IPS-18a (cell line): ENCODE results near the gene ZBTB45.
A peak's percentile ranks its signal among the peaks of the same experiment; 100 is the strongest.
"Not testable (repeated sequence)": the region's sequence is repeated elsewhere in the genome, so short reads cannot be mapped to it uniquely, and the experiment has no call there.

Experiments
- H3K27ac ChIP-seq: one replicate; pipeline ENCODE4 v1.5.1; 2013; ENCODE audit warnings: low read length
- H3K27me3 ChIP-seq: one replicate; pipeline ENCODE4 v1.6.1; 2013; ENCODE audit warnings: mild to moderate bottlenecking, low read length; ENCODE audit not compliant: control insufficient read depth, insufficient read depth
- H3K36me3 ChIP-seq: one replicate; pipeline ENCODE4 v1.6.1; 2013; ENCODE audit warnings: low read depth, low read length; ENCODE audit not compliant: control insufficient read depth
- H3K4me1 ChIP-seq: one replicate; pipeline ENCODE4 v1.6.1; 2013; ENCODE audit warnings: low read depth, low read length; ENCODE audit not compliant: control insufficient read depth
- H3K4me3 ChIP-seq: one replicate; pipeline ENCODE4 v1.5.1; 2013; ENCODE audit warnings: low read length
- H3K9ac ChIP-seq: one replicate; pipeline ENCODE4 v1.6.1; 2013; ENCODE audit warnings: mild to moderate bottlenecking, low read length, moderate library complexity
- H3K9me3 ChIP-seq: one replicate; pipeline ENCODE4 v1.6.1; 2013; ENCODE audit warnings: low read depth, low read length; ENCODE audit not compliant: control insufficient read depth

Gene ZBTB45

DNA sequence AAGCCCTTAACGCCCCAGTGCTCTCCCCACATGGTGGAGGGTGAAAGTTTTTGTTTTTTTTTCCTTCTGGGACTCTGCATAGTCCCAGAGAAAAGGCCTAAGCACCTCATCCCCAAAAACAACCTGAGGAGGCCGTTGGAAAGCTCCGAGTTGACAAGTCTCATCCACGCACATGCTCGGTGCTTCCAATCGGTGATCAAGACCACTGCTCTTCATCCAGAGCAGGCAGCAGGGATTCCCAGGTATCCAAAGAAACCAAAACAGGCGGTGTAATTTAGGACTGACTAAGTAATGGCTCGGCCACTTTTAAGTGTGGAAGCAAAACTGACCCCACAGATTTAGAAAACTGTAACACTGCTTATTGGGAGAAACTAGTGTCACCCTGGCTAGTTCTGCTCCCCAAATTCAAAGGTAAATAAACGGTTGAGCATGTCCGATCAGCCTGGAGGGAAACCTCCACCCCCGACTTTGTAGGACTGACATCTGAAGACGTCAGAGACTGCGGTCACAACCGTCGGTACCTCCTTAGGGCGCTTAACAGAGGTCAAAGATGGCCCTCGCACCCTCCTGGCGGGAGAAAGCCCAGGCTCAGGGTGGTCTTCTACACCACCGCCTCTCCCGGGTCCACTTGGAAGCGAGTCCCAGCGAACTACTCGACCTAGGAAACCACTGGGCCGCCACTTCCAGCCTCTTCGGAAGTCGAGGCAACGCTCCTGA lies 44.5 kb downstream of the ZBTB45 start:
- peak overlapping the region; percentile 78 for H3K4me3 ChIP-seq
- H3K9me3 ChIP-seq: no peaks in the 10 kb centered on the region
- H3K4me1 ChIP-seq: peaks cover 6% of the 10 kb centered on the region
- H3K27me3 ChIP-seq: no peaks in the 10 kb centered on the region
- peaks cover 5% of the 10 kb centered on the region for H3K36me3 ChIP-seq
- peak overlapping the region; percentile 64 for H3K9ac ChIP-seq
- H3K27ac ChIP-seq: peak overlapping the region; percentile 62

DNA sequence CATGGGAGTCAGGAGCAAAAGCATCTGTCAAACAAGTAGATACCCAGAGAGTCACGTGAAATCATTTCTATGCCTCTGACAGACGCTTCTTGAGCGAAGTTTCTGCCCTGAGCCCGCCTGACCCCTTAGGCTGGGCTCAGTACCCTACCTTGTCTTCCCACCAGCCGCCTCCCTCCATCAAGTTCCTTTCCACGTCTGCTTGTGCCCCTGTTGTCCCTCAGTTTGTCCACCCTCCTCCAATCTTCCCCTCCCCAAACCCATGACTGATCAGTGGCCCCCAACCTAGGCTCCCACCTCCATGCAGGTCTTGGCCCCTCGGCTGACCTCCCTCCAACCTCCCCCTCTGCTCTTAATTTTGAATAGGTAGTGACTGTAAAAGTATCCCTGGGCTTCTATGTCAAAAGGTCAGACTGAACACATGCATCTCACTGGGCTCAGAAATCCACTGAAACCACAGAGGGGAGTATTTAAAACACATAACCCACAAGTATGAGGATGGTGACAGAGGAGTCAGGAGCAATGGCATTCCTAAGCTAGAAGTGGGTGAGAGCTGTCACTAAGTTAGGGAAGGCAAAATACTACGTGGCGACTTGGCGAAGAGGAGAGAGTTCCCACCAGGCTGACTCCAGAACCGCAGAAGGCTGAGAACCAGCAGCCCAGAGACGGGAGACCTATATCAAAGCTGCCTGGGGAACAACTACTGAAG lies 45.2 kb downstream of the ZBTB45 start:
- H3K36me3 ChIP-seq: peaks cover 5% of the 10 kb centered on the region
- H3K27me3 ChIP-seq: no peaks in the 10 kb centered on the region
- no peak overlapping the region for H3K27ac ChIP-seq
- H3K9me3 ChIP-seq: no peaks in the 10 kb centered on the region
- H3K9ac ChIP-seq: no peak overlapping the region
- H3K4me1 ChIP-seq: peaks cover 6% of the 10 kb centered on the region
- H3K4me3 ChIP-seq: no peak overlapping the region

DNA sequence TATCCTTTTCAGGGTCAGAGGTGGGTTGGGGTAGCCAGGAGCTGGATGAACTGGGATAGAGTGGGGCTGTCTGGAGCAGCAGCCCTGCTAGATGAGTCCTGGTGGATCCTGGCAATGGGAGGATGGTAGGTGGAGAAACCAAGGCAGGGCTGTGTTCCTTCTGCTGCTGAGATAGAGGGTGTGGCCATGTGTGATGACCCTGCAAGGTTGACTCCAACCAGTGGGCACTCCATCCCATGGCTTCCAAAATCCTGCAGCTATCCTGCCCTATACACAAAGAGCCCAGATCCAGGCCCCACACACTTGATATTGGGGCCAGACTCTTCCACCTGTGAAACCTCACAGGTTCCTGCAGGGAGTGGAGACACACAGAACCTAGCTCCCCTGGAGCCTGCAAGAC lies 45.8 kb downstream of the ZBTB45 start:
- H3K27ac ChIP-seq: no peak overlapping the region
- H3K36me3 ChIP-seq: peaks cover 5% of the 10 kb centered on the region
- no peak overlapping the region for H3K4me3 ChIP-seq
- H3K9me3 ChIP-seq: no peaks in the 10 kb centered on the region
- no peak overlapping the region for H3K9ac ChIP-seq
- no peaks in the 10 kb centered on the region for H3K27me3 ChIP-seq
- H3K4me1 ChIP-seq: peaks cover 6% of the 10 kb centered on the region

DNA sequence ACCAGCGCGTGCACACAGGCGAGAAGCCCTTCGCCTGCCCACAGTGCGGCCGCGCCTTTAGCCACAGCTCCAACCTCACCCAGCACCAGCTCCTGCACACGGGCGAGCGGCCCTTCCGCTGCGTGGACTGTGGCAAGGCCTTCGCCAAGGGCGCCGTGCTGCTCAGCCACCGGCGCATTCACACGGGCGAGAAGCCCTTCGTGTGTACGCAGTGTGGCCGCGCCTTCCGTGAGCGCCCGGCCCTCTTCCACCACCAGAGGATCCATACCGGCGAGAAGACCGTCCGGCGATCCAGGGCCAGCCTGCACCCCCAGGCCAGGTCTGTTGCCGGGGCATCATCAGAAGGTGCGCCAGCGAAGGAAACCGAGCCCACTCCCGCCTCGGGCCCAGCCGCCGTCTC lies 47.9 kb downstream of the ZBTB45 start:
- Histone ChIP-seq H3K4me1 (peaks cover 6% of the 10 kb centered on the region), H3K27me3 (peaks cover 3% of the 10 kb centered on the region), H3K27ac (no peak overlapping the region), H3K9ac (no peak overlapping the region), H3K4me3 (no peak overlapping the region), H3K9me3 (no peaks in the 10 kb centered on the region), H3K36me3 (peaks cover 5% of the 10 kb centered on the region)

DNA sequence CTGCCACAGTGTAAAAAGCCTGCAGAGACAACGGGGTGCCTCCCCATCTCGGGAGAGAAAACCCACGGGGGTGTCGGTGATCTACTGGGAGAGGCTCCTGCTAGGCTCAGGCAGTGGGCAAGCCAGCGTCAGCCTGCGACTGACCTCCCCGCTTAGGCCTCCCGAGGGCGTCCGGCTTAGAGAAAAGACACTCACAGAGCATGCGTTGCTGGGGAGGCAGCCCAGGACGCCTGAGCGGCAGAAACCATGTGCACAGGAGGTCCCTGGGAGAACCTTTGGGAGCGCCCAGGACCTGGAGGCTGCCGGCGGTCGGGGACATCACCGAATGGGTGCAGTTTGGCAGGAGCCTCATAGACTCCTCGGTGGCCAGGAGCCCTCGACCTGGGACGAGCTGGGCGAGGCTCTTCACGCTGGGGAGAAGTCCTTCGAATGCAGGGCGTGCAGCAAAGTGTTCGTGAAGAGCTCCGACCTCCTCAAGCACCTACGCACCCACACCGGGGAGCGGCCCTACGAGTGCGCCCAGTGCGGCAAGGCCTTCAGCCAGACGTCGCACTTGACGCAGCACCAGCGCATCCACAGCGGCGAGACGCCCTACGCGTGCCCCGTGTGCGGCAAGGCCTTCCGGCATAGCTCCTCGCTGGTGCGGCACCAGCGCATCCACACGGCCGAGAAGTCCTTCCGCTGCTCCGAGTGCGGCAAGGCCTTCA lies 48.6 kb downstream of the ZBTB45 start:
- not testable (repeated sequence) for H3K4me3 ChIP-seq, H3K36me3 ChIP-seq, H3K4me1 ChIP-seq, H3K9me3 ChIP-seq, H3K27ac ChIP-seq, H3K27me3 ChIP-seq, H3K9ac ChIP-seq

DNA sequence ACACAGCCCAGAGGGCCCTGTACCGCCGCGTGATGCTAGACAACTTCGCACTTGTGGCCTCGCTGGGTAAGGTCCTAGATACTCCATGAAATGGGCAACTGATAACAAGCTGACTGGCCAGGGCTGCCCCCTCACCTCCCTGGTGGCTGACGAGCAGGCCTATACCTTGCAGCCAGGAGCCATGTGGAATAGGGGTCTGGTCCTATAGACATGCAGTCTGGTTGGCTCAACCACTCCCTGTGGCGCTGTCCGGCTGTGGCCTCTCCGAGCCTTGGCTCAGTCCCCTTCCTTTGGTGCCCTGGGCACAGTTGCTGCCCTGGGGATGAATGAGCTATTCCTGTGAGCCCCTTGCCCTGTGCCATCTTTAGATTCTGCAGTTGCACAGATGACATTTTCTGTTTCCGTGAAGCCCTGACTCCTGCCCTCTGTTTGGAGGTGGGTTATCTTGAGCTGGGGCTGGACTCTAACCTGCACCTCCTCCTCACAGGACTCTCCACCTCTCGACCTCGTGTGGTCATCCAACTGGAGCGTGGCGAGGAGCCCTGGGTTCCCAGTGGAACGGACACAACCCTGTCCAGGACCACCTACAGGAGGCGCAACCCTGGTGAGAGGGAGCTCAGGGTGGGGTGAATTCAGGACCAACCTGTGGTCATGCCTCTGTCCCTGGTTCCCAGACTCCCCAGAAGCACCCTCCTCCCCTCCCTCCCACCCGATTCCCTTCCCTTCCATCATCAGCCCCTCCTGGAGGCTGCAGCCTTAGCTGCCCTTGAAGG lies 50.2 kb downstream of the ZBTB45 start:
- no peaks in the 10 kb centered on the region for H3K4me1 ChIP-seq
- no peaks in the 10 kb centered on the region for H3K9me3 ChIP-seq
- H3K27me3 ChIP-seq: peaks cover 14% of the 10 kb centered on the region
- peaks cover 5% of the 10 kb centered on the region for H3K36me3 ChIP-seq
- H3K4me3 ChIP-seq: no peak overlapping the region
- H3K27ac ChIP-seq: no peak overlapping the region
- H3K9ac ChIP-seq: no peak overlapping the region

DNA sequence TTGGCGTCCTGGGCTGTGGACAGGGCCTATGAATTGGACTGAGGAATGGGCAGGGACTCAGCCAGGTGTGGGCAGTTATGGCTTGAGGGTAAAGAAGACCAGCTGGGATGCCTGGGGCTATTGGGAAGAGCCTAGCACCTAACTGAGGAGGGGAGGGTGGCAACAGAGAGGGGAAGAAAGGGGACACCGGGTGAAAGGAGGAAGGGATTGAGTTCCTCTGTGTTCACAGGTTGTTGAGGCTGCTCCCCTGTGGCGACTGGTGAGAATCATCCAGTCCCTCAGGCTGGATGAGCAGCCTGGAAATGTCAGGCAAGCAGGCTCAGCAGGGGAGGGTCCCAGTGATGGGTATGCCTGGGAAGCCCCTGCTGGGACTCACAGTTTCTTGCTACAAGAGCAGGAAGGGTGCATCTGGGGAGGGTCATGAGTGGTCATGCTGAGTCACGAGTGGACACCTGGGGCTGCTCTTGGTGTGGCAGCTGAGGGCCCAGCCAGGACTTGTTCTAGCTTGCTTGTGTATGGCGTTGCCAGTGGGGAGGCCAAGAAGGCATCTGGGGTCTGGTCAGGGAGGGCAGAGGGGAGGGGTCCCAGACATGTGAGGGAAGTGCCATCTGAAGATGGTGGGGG lies 51.3 kb downstream of the ZBTB45 start:
- peaks cover 5% of the 10 kb centered on the region for H3K36me3 ChIP-seq
- no peak overlapping the region for H3K4me3 ChIP-seq
- no peak overlapping the region for H3K9ac ChIP-seq
- no peaks in the 10 kb centered on the region for H3K9me3 ChIP-seq
- no peaks in the 10 kb centered on the region for H3K4me1 ChIP-seq
- peaks cover 14% of the 10 kb centered on the region for H3K27me3 ChIP-seq
- H3K27ac ChIP-seq: no peak overlapping the region

DNA sequence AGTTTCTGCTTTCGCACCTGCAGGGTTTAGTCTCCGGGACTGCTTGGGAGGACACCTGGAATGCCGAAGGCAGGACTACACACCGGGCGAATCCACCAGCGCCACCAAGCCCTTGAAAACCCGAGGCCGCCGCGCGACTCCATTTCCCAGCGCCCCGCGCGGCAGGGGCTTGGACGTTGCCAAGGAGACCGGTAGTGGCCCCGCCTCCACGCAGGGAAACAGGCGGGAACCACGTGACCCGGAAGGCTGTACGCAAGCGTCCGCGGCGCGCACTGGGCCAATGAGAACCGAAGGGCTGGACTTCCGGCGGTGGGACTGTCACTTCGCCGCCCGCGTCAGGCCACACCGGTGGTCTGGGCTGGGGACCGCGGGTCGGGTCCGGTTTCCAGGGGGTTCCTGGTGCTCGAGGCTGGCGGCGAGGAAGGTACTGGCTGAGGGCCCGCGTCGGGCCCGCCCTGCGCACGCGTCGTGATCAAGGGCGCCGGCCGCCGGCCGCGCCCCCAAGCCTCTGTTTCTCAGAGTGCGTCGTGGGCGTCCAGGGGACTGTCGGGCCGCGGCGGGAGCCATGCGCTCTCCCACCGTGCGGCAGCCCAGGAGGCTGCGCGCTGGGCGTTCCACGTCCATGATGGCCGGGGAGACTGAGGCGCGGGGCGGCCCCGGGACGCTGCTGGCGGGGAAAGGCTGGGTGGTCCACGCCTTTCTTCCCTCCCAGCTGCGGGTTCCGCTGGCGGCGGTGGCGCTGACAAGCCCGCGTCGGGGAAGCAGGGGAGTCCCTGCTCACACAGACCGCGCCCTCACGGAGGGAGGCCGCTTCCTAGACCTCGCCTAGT lies 52.6 kb downstream of the ZBTB45 start, which contains the start of gene ZNF324:
Gene ZNF324, plus strand, starts transcription at position 321 of the 830 bp plus-strand sequence. CDS start 2,106 bp downstream, outside the sequence.
- Histone ChIP-seq H3K9me3 (no peaks in the 10 kb centered on the region), H3K27ac (no peak within 1 kb of the TSS), H3K36me3 (peaks cover under 1% of the 10 kb centered on the region), H3K4me1 (no peaks in the 10 kb centered on the region), H3K9ac (peak within 1 kb of the TSS; percentile 45), H3K4me3 (peak within 1 kb of the TSS; percentile 70), H3K27me3 (peaks cover 14% of the 10 kb centered on the region)

DNA sequence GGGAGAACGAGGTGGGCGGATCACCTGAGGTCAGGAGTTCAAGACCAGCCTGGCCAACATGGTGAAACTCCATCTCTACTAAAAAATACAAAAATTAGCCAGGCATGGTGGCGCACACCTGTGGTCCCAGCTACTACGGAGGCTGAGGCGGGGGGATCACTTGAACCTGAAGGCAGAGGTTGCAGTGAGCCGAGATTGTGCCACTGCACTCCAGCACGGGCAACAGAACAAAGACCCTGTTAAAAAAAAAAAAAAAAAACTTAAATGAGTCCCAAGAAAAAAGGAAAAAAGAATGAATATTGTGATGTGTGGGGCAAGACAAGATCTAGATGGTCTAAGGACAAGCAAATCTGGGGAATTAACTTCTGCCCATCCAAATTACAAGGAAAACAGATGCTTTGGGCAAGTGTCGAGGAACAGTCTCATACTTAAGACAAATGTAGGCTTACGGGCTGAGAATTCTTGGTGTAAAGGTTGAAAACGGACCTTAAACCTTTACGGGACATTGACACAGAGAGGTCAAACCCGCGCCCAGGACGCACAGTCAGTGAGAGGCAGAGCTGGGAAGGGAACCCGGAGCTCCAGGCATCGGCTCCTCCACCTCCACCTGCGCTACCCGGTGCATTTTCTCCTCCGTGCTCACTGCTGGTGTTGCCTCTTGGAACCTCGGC lies 53.4 kb downstream of the ZBTB45 start:
- Histone ChIP-seq H3K27ac (no peak overlapping the region), H3K4me3 (peak overlapping the region; percentile 70), H3K36me3 (no peaks in the 10 kb centered on the region), H3K4me1 (no peaks in the 10 kb centered on the region), H3K27me3 (peaks cover 14% of the 10 kb centered on the region), H3K9ac (no peak overlapping the region), H3K9me3 (no peaks in the 10 kb centered on the region)
